ENCODE data around the gene TRPC4.

The TRPC4 gene

GRCh38 chr13:37651891-37652290 is 217.7 kb downstream of the TRPC4 start:
- no peak for DNase-seq

- DNase-seq = no peak
Observed at GRCh38 chr13:37648609-37649008, 221.0 kb downstream of the TRPC4 start.

GRCh38 chr13:37647031-37647650 is 222.4 kb downstream of the TRPC4 start:
- DNase-seq = no peak

- no peak for DNase-seq
Observed at GRCh38 chr13:37646531-37646930, 223.0 kb downstream of the TRPC4 start.

- no peak for DNase-seq
Observed at GRCh38 chr13:37645181-37645740, 224.3 kb downstream of the TRPC4 start.

GRCh38 chr13:37641391-37641790 is 228.2 kb downstream of the TRPC4 start:
- no peak for DNase-seq

- no peak for DNase-seq
Observed at GRCh38 chr13:37640499-37640898, 229.1 kb downstream of the TRPC4 start.

- no peak for DNase-seq
Observed at GRCh38 chr13:37636701-37637100, 232.9 kb downstream of the TRPC4 start.

GRCh38 chr13:37632294-37632693 is 237.3 kb downstream of the TRPC4 start:
- no peak for DNase-seq

- no peak for DNase-seq
Observed at GRCh38 chr13:37627428-37627827, 242.1 kb downstream of the TRPC4 start.

GRCh38 chr13:37621811-37622361 is 247.7 kb downstream of the TRPC4 start:
- no peak for DNase-seq

GRCh38 chr13:37618554-37618953 is 251.0 kb downstream of the TRPC4 start:
- no peak for DNase-seq

GRCh38 chr13:37617173-37617572 is 252.4 kb downstream of the TRPC4 start:
- DNase-seq = no peak

GRCh38 chr13:37616131-37616530 is 253.4 kb downstream of the TRPC4 start:
- DNase-seq = no peak

- no peak for DNase-seq
Observed at GRCh38 chr13:37615276-37615675, 254.3 kb downstream of the TRPC4 start.

GRCh38 chr13:37613638-37614037 is 255.9 kb downstream of the TRPC4 start:
- no peak for DNase-seq

GRCh38 chr13:37613236-37613635 is 256.3 kb downstream of the TRPC4 start:
- DNase-seq = no peak

- no peak for DNase-seq
Observed at GRCh38 chr13:37608750-37609339, 260.7 kb downstream of the TRPC4 start.

- DNase-seq = no peak
Observed at GRCh38 chr13:37602733-37603381, 266.7 kb downstream of the TRPC4 start.

- DNase-seq = no peak
Observed at GRCh38 chr13:37601648-37602440, 267.7 kb downstream of the TRPC4 start.

- DNase-seq = no peak
Observed at GRCh38 chr13:37599519-37599918, 270.1 kb downstream of the TRPC4 start.

GRCh38 chr13:37598597-37598996 is 271.0 kb downstream of the TRPC4 start, which contains the start of gene POSTN:
TSS of gene POSTN (minus strand) at chr13:37598768. CDS start at chr13:37598726, 42 bp downstream.
- no peak for DNase-seq

Measured in cerebellar nuclear complex (tissue), 1 donor.